HG02884 (cell line): ENCODE data around the gene TMEM132E.

ENCODE experiments used
- ATAC-seq: cut with Tn5 transposase; IDR thresholded peaks from one replicate; pipeline ENCODE4 v1.9.1; 2021; ENCODE audit warnings: mild to moderate bottlenecking, moderate library complexity; ENCODE audit not compliant: unreplicated experiment

TMEM132E gene

GRCh38 chr17:34601416-34601815 is 22.0 kb downstream of the TMEM132E start:
- no peak for ATAC-seq

- no peak for ATAC-seq
These were observed 24.6 kb downstream of the TMEM132E start for GRCh38 chr17:34603974-34604373.

- ATAC-seq = no peak
These were observed 27.4 kb downstream of the TMEM132E start for GRCh38 chr17:34606763-34607162.

GRCh38 chr17:34607917-34608316 is 28.5 kb downstream of the TMEM132E start:
- no peak for ATAC-seq

- no peak for ATAC-seq
These were observed 29.8 kb downstream of the TMEM132E start for GRCh38 chr17:34609210-34609609.

- no peak for ATAC-seq
These were observed 30.7 kb downstream of the TMEM132E start for GRCh38 chr17:34610039-34610438.

GRCh38 chr17:34610506-34610905 is 31.1 kb downstream of the TMEM132E start:
- ATAC-seq = no peak

GRCh38 chr17:34613064-34614019 is 34.0 kb downstream of the TMEM132E start:
- no peak for ATAC-seq

- ATAC-seq = no peak
These were observed 35.3 kb downstream of the TMEM132E start for GRCh38 chr17:34614698-34615097.

- ATAC-seq = no peak
These were observed 35.9 kb downstream of the TMEM132E start for GRCh38 chr17:34615326-34615725.

- no peak for ATAC-seq
These were observed 36.8 kb downstream of the TMEM132E start for GRCh38 chr17:34616148-34616547.

GRCh38 chr17:34617398-34617797 is 38.0 kb downstream of the TMEM132E start:
- no peak for ATAC-seq

GRCh38 chr17:34619687-34620217 is 40.4 kb downstream of the TMEM132E start:
- ATAC-seq = no peak

- no peak for ATAC-seq
These were observed 41.1 kb downstream of the TMEM132E start for GRCh38 chr17:34620458-34620857.

GRCh38 chr17:34622862-34623623 is 43.7 kb downstream of the TMEM132E start:
- ATAC-seq = no peak

- ATAC-seq = no peak
These were observed 44.7 kb downstream of the TMEM132E start for GRCh38 chr17:34623856-34624766.

- no peak for ATAC-seq
These were observed 45.5 kb downstream of the TMEM132E start for GRCh38 chr17:34624767-34625383.

GRCh38 chr17:34626121-34626681 is 46.8 kb downstream of the TMEM132E start:
- ATAC-seq = no peak

GRCh38 chr17:34628879-34629278 is 49.5 kb downstream of the TMEM132E start:
- no peak for ATAC-seq

- ATAC-seq = no peak
These were observed 54.0 kb downstream of the TMEM132E start for GRCh38 chr17:34633351-34633750.
